Panc1 (cell line): ENCODE measurements around the gene INTS2.

ENCODE experiments used
- POLR2AphosphoS5 ChIP-seq: IDR thresholded peaks from 2 replicates; pipeline ENCODE4 v1.6.1; 2012; ENCODE audit warnings: mild to moderate bottlenecking, low read depth, low read length, moderate library complexity
- REST ChIP-seq, 2 experiments: IDR thresholded peaks; 2 replicates each; pipeline ENCODE4 v1.6.1; 2011 to 2012; ENCODE audit warnings: low read depth in 2 of 2, control low read depth in 1 of 2, low read length in 1 of 2, mild to moderate bottlenecking in 1 of 2, moderate library complexity in 1 of 2; ENCODE audit not compliant: insufficient read depth in 1 of 2
- TCF7L2 ChIP-seq: IDR thresholded peaks from 2 replicates; pipeline ENCODE4 v1.6.1; 2011; ENCODE audit warnings: mild to moderate bottlenecking, low read depth, low read length, inconsistent platforms
- TF ChIP-seq, protein P1 (sequence below): fragments of 450-650 bp; IDR thresholded peaks from 2 replicates; pipeline ENCODE4 v1.5.1; 2017; ENCODE audit warnings: mild to moderate bottlenecking

DNA sequence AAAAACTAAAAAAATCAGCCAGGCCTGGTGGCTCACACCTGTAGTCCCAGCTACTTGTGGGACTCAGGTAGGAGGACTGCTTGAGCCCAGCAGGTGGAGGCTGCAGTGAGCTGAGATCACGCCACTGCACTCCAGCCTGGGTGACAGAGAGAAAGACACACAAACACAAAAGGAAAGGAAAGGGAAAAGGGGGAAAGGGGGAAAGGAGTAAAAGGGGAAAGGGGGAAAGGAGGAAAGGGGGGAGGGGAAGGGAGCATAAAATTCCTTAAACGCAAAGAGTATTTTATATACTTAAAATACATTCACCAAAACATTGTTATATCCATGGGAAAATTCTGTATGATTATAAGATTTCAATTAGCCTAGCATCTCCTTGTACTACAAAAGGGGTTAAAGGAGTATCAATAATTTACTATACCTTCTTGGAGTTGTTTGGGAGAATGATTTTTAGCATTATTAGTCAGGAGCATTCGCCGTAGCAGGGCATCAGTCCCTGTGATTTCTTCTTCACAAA, 47.1 kb downstream of the INTS2 start:
- TF ChIP-seq, protein P1, sequence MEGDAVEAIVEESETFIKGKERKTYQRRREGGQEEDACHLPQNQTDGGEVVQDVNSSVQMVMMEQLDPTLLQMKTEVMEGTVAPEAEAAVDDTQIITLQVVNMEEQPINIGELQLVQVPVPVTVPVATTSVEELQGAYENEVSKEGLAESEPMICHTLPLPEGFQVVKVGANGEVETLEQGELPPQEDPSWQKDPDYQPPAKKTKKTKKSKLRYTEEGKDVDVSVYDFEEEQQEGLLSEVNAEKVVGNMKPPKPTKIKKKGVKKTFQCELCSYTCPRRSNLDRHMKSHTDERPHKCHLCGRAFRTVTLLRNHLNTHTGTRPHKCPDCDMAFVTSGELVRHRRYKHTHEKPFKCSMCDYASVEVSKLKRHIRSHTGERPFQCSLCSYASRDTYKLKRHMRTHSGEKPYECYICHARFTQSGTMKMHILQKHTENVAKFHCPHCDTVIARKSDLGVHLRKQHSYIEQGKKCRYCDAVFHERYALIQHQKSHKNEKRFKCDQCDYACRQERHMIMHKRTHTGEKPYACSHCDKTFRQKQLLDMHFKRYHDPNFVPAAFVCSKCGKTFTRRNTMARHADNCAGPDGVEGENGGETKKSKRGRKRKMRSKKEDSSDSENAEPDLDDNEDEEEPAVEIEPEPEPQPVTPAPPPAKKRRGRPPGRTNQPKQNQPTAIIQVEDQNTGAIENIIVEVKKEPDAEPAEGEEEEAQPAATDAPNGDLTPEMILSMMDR: no peak
- no peak for TF ChIP-seq REST (IDR thresholded peaks at IDR 0.05; ENCODE audit: insufficient read depth in 1 of 2, low read depth in 2 of 2, low read length in 1 of 2)
- TF ChIP-seq POLR2AphosphoS5: no peak
- no peak for TF ChIP-seq TCF7L2
